OCI-LY3 (cell line): ENCODE data around the gene SIGMAR1.

Experiments
- EZH2phosphoT487 ChIP-seq: fragments of 200-600 bp; shearing (Covaris generic); IDR thresholded peaks from 2 replicates; pipeline ENCODE4 v1.6.1; 2018; ENCODE audit warnings: antibody characterized with exemption, mixed run types, low read depth
- TF ChIP-seq, protein P1 (sequence below): fragments of 200-600, 300-600 bp; sonication (generic); IDR thresholded peaks from 2 replicates; pipeline ENCODE4 v1.5.1; 2014; ENCODE audit warnings: antibody characterized with exemption, low read length, low read depth

DNA sequence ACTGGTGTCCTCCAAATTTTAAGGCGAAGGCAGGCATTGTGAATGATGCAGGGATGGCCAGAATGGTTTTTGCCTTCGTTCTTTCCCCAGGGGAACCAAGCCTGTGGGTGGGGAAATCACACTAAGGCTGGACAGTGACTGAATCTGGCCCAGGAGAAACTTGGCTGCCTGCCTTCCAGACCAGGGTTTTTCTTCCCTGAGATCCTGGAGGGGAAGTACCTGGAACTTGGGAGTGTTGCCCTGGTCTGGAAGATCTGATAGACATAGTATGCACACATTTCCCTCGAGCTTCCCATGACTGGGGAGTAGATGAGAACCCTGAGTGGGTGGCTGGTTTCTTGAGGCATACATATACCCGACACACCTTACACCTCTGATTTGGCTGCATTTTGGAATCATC is 13.7 kb upstream of the SIGMAR1 start:
- TF ChIP-seq, protein P1, sequence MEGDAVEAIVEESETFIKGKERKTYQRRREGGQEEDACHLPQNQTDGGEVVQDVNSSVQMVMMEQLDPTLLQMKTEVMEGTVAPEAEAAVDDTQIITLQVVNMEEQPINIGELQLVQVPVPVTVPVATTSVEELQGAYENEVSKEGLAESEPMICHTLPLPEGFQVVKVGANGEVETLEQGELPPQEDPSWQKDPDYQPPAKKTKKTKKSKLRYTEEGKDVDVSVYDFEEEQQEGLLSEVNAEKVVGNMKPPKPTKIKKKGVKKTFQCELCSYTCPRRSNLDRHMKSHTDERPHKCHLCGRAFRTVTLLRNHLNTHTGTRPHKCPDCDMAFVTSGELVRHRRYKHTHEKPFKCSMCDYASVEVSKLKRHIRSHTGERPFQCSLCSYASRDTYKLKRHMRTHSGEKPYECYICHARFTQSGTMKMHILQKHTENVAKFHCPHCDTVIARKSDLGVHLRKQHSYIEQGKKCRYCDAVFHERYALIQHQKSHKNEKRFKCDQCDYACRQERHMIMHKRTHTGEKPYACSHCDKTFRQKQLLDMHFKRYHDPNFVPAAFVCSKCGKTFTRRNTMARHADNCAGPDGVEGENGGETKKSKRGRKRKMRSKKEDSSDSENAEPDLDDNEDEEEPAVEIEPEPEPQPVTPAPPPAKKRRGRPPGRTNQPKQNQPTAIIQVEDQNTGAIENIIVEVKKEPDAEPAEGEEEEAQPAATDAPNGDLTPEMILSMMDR: no peak
- TF ChIP-seq EZH2phosphoT487: no peak
